SJSA1 (cell line): Measurements from ENCODE around the gene FZD7. TPM values are rescaled to one million over a fixed set of nuclear protein-coding genes. Genes with fewer than 3 reads are reported as not detected.

ENCODE experiments used
- DNase-seq, 2 experiments: peaks; one replicate each; pipeline ENCODE4 v3.0.0-alpha.2; 2015 to 2020; ENCODE audit warnings: low spot score in 2 of 2, low read depth in 1 of 2
- H3K27ac ChIP-seq: fragments of 250-450 bp; sonication (Bioruptor Pico); 2 replicates; pipeline ENCODE4 v1.5.1; 2020; ENCODE audit warnings: mild to moderate bottlenecking, moderate library complexity
- H3K27me3 ChIP-seq: fragments of 250-450 bp; sonication (Bioruptor Pico); replicated peaks from 2 replicates; pipeline ENCODE4 v1.5.1; 2020; ENCODE audit warnings: mild to moderate bottlenecking, moderate library complexity
- H3K36me3 ChIP-seq: fragments of 250-450 bp; sonication (Bioruptor Pico); 2 replicates; pipeline ENCODE4 v1.5.1; 2020; ENCODE audit warnings: mild to moderate bottlenecking
- H3K4me1 ChIP-seq: fragments of 250-450 bp; sonication (Bioruptor Pico); replicated peaks from 2 replicates; pipeline ENCODE4 v1.6.1; 2021; ENCODE audit warnings: mild to moderate bottlenecking
- H3K4me3 ChIP-seq: fragments of 250-450 bp; sonication (Bioruptor Pico); 2 replicates; pipeline ENCODE4 v1.5.1; 2020; ENCODE audit warnings: mild to moderate bottlenecking
- H3K9me3 ChIP-seq: fragments of 250-450 bp; sonication (Bioruptor Pico); replicated peaks from 2 replicates; pipeline ENCODE4 v1.5.1; 2020; ENCODE audit warnings: mild to moderate bottlenecking
- total RNA-seq: library from RNA; depleted of rRNA; stranded (reverse); fragments of >200 nt; shearing (Covaris generic); gene quantifications from 2 replicates; pipeline ENCODE4 v1.2.3, GENCODE V29; 2014; rRNA removed

The FZD7 gene
- total RNA-seq, 1 experiment from 2014 or later: 90.7 TPM

DNA sequence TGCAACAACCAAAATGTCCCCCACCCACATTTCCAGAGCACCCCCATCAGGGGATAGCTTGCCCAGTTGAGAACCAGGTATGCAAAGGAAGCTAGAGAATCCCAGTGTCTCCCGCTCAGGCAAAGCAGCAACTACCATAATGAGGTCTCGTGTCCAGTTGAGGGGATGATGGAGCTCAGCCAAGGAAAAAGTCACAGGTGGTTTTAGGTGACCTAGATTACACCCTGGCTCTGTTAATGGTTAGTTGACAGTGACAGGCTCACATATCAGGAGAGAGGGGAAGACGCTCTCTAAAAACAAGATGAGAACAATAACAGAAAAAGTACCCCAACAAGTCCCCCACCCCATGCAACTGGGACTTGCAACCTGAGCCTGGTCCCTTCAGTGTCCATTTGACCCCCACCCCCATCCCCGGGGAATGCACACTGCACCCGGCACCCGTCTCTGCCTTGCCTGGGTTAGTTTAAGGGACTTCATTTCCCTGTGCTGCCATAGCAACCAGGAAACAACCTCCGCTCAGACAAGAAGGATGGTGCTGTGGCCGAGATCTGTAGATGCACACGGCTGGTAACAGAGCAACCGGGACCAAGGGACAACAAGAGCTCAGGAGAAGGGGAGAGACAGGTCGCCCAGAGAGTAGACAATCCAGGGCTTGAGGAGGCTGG, 39.2 kb downstream of the FZD7 start, which contains the start of gene KIAA2012:
KIAA2012 (plus strand) TSS at position 519 of the 665 bp plus-strand sequence. CDS start 373 bp downstream, outside the sequence.
- H3K4me3 ChIP-seq: no peak within 1 kb of the TSS
- no peak for DNase-seq
- no peak within 1 kb of the TSS for H3K27ac ChIP-seq
- H3K4me1 ChIP-seq: peaks cover 8% of the 10 kb centered on the region
- H3K27me3 ChIP-seq: no peaks in the 10 kb centered on the region
- H3K36me3 ChIP-seq: no peaks in the 10 kb centered on the region
- H3K9me3 ChIP-seq: no peaks in the 10 kb centered on the region

DNA sequence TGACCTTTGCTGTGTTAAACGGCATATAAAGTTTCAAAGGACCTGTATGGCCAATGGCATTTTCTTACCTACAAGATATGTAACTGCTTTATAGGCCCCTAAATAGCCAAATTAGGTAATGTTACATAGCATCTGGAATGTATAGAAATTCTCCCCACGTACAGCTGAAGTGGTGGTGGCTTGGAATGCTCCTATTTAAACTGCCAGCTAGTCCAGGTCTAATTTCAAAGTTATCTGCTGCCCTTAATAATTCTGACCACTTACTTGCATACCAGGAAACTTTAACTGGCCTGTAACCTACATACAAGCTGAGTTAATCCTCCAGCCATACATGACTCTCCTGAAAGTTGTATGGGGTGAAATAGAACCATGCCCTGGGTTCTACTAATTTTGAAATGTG, 40.7 kb downstream of the FZD7 start:
- H3K27me3 ChIP-seq: no peaks in the 10 kb centered on the region
- H3K4me1 ChIP-seq: peaks cover 4% of the 10 kb centered on the region
- no peak for DNase-seq
- H3K36me3 ChIP-seq: no peaks in the 10 kb centered on the region
- H3K27ac ChIP-seq: no peak overlapping the region
- no peak overlapping the region for H3K4me3 ChIP-seq
- no peaks in the 10 kb centered on the region for H3K9me3 ChIP-seq

DNA sequence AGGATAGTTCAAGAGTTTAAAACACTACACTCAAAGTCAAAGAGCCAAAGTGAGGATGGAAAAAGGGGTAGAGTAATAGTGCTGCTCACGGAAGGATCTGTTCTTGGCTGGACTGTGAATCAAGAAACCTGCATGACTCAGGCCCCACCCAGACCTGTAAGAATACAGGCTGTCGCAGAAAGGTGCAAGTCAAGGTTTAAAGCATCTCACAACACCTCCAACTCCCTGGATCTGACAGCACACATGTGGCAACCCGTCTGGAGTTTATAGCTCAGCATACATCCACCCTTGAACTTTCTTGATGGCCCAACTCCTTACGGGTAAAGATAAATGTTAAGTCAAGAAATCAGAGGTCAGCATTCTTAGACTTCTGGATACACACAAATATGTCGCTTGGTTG, 45.7 kb downstream of the FZD7 start:
- no peak for DNase-seq
- no peak overlapping the region for H3K4me3 ChIP-seq
- H3K4me1 ChIP-seq: no peaks in the 10 kb centered on the region
- H3K36me3 ChIP-seq: no peaks in the 10 kb centered on the region
- H3K27ac ChIP-seq: no peak overlapping the region
- H3K9me3 ChIP-seq: no peaks in the 10 kb centered on the region
- H3K27me3 ChIP-seq: no peaks in the 10 kb centered on the region

DNA sequence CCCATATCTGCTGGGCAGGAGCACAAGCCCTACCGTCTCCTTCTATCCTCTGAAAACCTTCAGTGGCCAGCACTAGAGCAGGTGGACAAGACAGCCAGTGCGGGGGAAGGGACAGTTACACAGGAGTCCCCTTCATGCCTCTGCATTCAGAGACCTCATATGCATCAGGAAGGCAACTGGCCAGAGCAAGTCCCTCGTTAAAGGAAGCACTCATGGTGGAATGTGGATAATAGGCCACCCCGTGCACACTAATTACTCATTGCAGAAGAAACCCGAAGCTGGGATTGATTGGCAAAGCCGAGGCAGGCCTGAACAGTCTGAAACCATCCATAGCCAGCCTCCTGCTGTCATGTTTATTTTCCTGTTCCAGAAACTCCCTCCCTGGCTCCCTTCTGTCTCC, 50.6 kb downstream of the FZD7 start:
- H3K27ac ChIP-seq: no peak overlapping the region
- H3K9me3 ChIP-seq: no peaks in the 10 kb centered on the region
- no peak for DNase-seq

More for the DNA sequence above, 50.6 kb downstream of the FZD7 start:
- Histone ChIP-seq H3K4me3 (no peak overlapping the region), H3K36me3 (no peaks in the 10 kb centered on the region), H3K27me3 (no peaks in the 10 kb centered on the region), H3K4me1 (no peaks in the 10 kb centered on the region)

Other genes with a start within 250 kb of the FZD7 start
- 11.6 and 29.4 TPM in 2 replicates for gene CDK15, start 227.3 kb upstream of the FZD7 start, total RNA-seq
- 0.03 TPM in 1 of 2 replicates, not detected in the other for gene KIAA2012, start 39.4 kb downstream of the FZD7 start, total RNA-seq
- 143 and 188 TPM in 2 replicates for gene SUMO1, start 204.7 kb downstream of the FZD7 start, total RNA-seq
- 102 and 173 TPM in 2 replicates for gene NOP58, start 231.9 kb downstream of the FZD7 start, total RNA-seq